Activated CD8-positive, alpha-beta memory T cell treated with anti-CD3 and anti-CD28 coated beads, Interleukin-2, amount 50 U/mL, for 1 hour (primary cell): Measurements from ENCODE around the gene TNS4.

Experiments
- DNase-seq: peaks from one replicate; pipeline ENCODE4 v3.0.0-alpha.2; 2020; ENCODE audit errors: extremely low read depth

TNS4 gene

DNA sequence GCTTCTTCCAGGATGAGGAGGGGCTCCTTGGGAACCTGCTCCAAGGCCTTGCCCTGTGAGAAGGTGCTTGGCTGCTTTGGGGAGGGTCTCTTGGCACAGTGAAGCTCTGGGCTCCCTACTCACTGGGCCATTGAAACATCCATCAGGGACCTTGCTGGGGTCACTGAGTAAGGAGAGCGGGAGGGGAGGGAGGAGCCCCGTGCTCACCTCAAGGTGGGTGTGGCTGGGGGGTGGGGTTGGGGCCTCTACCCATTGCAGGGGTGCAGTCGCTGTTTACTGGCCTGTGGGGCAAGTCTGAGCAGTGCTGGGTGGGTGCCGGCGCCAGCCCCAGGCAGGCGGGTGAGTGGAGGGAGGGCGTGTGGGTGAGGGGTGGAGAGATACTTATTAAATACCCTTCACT, 9.9 kb downstream of the TNS4 start:
- no peak for DNase-seq

DNA sequence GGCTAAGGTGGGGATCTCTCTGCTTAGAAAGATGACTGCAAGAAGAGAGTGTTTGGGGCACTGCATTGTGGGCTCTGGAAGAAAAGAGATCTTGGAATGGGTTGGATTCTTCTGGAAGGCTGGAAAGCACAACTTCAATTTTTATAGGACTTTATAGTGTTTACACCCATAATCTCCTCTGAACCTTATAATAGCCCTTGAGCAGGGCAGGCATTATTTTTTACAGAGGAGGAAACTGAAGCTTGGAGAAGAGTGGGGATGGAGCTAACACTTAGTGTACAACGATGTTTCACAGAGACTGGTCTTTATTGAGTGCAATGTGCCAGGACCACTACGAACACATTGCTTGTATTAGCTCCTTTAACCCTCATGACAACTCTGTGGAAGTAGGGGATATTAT, 10.4 kb downstream of the TNS4 start:
- no peak for DNase-seq

DNA sequence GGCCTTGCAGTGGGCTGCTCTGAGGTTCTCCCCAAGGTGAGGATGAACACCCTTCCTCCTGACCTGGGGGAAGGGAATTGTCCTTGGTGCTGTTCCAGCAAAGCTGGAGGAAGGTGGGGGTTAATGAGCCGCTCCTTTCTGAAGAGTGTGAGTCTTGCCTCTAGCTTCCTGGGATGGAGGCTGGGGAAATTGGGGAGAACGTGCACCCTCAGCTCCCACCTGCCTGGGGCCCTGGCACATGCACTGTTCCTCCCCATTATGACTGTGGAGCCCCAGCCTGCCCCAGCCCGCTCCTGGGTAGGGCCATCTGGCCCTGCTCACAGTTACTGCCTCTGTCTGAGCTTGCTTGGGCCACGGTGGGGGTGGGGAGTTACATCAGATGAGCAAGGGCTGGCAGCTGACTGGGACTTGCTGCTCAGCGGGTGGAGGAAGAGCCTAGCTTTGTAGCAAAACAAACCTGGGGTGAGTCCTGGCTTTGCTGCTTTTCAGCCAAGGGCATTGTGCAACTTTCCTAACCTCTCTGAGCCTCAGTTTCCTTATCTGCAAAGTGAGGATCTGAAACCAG, 11.1 kb downstream of the TNS4 start:
- no peak for DNase-seq

DNA sequence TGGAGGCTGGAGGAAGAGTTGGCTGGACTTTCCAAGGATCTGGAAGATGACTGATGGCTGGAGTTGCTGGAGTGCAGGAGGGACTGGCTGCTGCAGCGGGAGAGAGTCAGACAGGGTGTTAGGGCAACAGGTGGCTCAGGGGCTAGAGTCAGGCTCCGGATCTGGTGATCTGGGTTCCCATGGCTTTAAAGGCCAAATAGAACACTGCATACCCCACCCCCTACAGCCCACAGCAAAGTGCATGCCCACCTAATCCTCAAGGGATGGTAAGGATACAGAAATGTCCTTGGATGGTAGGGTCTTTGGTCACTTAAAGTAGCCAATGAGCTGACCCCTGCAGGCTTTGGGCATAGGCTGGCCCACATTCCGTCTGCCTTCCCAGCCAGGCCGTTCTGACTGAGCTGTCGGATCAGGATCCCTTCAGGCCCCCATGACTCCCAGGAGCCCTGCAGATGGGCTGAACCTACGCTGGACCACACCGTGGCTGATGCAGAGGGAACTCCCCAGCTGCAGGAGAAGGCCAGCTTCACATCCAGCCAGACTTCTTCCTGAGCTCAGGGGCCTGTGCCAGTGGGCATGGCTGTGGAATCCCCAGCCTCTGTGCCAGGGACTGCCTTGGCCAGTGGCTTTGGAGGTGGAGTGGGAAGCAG, 13.9 kb downstream of the TNS4 start:
- DNase-seq: no peak

DNA sequence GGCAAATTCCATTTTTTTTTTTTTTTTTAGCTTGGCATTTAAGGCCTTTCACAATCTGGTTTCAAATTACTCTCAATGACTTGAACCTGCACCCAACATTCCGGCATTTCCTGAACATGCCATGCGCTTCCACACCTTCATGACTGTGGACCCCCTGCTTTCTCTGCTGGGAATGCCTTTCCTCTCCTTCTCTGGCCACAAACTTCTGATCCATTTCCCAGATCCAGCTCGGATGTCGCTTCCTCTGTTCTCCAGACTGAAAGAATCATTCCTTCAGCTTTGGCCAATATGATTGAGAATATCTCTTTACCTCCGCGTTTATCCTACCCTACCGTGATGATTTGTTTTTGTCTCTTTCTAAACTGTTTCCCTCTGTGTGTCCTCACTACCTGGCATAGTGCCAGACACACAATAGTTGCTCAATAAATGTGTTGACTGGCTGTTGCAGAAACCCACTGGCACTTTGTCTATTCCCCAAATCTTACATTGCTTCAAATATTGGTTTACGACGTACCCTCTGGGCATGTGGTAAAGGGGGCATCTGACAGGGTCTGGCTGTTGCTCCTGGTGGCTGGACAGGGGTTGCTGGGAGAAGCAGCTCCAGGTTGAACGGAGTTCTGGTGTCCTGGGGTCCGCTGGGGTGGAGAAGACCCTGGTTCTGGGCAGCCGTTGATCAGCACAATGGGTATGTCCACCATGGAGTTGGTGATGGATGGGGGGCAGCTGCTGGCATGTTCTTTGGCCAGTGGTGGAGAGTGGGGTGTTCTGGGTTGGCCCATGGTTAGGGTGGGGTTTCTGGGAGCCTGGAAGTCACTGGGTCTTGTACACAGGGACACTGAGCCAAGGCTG, 14.7 kb downstream of the TNS4 start:
- no peak for DNase-seq

DNA sequence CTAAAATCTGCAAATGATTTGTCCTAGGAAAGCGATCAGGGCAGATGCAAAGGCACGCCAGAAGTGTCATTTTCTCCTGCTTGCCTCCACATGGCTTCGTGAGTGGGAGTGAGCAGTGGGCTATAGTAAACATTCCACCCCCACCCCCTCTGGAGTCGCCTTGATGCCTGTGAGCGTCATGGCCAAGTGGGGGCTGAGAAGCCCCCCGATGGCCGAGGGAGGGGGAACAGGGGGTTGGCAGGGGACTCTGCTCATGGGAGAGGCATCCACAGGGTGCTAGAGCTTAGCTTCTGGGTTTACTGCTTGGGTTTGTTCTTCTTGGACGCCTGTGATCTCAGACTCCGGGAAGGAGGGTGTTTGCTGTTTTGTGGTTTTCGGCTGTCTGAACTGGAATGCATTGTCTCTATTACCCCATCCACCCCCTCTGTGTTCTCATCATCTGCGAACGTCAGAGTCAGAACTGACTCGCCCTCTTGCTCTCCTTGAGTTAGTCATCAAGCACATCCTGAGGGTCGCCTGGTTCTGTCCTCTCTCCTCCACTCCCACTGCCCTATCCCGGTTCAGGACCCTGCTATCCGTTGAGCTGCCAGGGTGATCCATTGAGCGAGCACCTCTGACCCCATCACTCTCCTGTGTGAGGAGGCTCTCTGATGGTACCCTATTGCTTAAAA, 15.4 kb downstream of the TNS4 start:
- no peak for DNase-seq

DNA sequence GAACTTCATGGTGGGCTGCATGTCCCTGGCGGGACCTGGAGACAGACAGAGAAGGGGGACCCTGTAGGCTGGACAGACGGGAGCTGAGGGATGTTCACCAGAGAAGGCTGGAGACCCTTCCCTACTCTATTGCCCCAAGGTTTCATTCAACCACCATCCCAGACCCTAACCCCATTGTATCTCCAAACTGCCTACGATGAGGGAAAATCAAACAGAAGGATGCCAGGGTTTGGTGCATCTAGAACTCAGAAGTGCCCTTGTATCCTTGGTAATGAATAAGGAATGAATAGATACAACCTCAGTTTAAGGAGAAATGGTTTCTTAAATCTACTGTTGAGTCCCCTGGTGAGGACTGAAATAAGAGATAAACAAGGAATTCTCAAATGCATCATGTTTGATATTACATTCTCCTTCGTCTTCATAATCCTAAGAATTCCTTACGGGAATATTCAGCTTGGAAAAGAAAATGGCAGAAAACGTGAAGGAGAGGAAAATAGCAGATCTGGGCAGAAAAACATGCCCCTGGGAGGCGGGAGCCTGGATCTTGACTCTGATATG, 16.4 kb downstream of the TNS4 start:
- no peak for DNase-seq

DNA sequence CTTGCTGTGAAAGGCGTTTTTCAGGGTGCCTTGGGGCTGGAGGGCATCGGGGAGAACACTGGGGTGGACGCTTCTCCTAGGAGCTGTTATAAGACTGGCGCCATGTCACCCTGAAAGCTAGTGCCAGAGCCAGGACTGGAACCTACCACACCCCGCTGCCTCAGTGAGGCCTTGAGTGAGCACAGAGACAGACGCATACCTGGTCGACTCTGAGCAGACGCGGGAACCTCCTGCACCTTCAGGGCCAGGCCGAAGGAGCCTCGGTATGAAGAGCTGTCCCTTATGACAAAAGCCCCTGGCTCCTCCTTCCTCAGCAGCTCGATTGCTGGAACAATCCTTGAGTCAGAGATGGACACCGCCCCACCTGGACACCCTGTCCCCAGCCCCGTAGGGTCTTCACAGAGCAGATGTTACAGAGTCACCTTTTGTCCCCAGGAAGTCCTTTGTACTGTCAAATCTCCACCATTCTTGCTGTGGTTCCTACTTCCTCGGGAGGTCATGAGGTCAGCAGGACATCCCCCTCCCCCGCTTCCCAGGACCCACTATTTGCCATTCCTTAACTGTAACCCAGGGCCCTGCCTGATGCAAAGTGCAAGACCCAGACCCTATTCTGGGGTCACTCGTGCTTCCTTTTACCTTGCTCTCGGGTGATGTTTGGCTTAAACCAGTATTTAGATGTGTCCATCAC, 17.0 kb downstream of the TNS4 start:
- no peak for DNase-seq

DNA sequence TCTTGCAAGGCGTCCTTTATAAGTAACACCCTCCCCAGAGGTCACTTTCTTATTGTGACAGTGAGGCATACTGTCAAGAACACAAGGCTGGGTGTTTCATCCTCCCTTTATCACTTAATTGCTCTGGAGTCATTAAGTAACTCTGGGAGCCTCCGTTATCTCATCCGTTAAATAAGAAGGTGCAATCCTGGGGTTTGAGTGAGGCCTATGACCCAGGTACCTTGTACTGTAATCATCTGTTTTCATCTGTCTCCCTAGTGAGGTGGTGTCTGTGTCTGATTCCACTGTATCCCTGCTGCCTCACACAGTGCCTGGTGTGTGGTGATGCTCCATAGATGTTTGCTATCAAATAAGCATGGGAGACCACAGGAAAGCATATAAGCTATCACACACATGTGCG, 17.7 kb downstream of the TNS4 start:
- no peak for DNase-seq

DNA sequence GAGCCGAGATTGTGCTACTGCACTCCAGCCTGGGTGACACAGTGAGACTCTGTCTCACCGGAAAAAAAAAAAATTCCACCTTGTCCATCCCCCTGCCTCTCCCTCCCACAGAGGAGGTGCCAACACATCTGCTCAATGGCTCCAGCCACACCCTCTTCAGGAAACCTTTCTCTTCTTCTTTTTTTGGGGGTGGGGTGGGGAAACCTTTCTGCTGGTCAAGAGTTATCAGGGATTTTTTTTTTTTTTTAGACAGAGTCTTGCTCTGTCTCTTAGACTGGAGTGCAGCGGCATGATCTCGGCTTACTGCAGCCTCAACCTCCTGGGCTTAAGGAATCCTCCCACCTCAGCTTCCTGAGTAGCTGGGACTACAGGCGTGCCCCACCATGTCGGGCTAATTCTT, 18.7 kb downstream of the TNS4 start:
- DNase-seq: no peak

DNA sequence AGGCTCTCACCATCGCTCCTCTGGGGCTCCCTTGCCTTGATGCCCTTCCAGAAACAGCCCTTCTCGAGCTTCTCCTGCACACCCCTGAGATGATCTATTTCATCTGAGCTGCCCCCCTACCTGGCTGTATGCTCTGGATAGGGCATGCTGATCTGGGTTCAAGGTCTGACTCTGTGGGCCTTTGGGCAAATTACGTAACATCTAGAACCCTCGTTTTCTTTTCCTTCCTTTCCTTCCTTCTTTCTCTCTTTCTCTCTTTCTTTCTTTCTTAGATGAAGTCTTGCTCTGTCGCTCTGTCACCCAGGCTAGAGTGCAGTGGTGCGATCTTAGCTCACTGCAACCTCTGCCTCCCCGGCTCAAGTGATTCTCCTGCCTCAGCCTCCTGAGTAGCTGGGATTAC, 20.3 kb downstream of the TNS4 start:
- DNase-seq: no peak

DNA sequence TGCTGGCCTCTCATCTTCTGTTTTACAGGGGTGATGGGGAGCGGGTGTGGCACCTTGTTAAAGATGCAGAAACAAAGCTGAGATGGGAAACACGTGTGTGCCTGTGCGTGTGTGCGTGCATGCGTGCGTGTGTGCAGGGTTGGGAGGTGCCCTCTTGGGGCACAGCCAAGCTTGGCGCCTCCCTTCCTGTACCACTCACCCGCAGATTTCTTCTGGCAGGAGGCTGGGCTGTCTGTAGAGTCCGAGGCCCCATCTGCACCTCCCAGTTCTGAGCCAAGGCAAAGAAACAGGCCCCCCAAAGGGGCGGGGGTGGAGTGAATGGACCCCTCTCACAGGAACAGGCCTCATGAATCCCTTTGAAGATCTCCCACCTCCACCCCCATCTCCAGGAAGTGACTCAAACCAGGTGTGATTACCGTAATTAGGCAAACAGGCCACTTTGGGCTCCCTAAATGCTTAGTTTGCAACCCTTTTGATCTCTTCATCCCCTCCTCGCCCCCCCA, 20.9 kb downstream of the TNS4 start:
- DNase-seq: peak; percentile 75

DNA sequence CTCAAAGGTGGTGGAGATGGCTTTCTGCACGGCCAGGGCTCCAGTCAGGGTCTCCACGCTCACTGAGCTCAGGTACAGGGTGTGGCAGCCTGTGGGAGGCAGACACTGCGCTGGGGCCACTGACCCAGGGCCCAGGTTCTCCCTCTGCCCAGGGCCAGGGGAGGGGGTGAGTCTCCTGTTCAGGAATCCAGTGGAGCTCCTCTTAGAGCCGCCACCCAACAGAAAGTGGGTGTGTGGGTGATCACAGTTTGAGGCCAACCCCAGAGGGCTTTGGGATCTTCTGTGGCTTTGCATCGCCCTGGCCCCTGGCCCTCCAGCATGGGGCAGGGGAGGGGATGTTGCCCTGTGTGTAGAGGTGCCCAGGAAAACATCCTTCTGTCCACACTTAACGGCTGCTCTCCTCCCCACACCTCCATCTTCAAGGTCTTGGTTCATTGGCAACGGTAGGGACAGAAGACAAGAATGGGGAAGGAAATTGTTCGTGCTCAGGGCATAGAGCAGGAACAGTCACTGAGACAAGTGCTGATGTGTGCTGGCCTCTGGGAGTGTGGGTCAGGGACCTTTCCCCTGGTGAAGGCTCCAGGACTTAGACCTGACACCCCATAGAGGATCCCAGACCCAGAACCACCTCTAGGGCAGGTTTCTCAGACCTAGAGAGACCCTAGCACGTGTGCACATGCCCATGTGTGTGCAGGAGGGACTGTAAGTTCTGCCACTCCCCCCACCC, 21.5 kb downstream of the TNS4 start:
- DNase-seq: no peak

DNA sequence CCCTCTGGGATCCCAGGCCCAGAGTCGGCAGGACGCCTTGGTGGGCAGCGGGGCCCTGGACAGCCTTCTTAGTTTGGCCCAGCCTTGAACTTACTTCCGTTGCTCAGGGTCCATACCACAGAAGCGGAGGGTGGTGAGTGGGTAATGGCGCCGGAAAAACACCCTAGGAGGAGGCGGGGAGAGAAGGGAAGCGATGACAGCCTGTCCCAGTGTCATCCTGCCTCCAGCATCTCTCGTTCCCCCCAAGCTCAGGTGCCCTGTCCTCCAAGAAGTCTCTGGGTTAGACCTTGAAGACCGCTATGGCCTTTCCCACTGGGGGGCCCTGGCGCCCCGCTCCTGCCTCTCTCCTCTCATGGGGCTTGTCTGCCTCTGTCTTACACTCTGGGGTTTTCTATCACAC, 22.9 kb downstream of the TNS4 start:
- no peak for DNase-seq

DNA sequence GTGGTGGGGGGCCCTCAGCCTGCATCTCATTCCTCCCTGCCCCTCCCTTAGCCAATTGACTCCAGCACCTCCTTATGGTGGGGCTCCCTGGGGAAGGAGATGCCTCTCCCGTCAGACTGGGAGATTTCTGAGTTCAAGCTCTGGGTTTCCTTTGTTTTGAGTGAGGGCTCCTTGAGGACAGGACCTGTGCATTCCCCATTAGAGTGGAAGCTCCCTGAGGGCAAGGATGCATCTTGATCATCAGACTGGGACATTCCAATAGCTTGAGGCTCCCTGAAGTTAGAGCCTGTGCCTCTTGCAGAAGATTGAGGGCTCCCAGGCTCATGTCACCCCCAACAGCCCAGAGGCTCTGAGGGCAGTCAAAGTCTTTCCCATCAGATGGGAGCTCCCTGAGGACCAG, 23.6 kb downstream of the TNS4 start:
- no peak for DNase-seq

DNA sequence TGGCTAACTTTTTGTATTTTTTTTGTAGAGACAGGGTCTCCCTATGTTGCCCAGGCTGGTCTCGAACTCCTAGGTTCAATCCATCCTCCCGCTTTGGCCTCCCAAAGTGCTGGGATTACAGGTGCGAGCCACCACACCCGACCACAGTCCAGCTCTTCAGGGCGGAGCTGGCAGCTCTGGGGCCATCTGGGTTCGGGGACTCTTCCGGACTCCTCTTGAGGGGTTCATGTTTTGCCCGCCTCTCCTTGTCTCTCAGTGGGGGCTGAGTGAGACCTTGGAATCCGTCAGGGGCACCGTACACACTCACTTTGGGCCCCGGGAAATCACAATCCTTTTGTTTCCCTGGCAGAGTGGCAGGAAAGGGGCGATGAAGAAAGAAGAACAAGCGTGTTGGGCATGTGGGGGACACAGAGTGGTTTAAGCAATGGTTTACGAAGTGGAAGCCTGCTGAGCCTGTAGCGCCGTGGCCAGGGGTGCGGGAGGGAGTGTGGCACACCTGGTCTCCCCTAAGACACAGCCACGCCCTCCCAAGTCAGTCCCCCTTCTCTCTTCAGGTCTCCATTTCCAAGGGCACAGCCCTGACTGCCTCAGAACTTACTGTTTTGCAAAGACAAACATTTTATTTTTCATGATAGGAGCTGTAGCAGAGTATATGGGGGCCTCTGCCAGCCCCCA, 26.1 kb downstream of the TNS4 start:
- DNase-seq: no peak

DNA sequence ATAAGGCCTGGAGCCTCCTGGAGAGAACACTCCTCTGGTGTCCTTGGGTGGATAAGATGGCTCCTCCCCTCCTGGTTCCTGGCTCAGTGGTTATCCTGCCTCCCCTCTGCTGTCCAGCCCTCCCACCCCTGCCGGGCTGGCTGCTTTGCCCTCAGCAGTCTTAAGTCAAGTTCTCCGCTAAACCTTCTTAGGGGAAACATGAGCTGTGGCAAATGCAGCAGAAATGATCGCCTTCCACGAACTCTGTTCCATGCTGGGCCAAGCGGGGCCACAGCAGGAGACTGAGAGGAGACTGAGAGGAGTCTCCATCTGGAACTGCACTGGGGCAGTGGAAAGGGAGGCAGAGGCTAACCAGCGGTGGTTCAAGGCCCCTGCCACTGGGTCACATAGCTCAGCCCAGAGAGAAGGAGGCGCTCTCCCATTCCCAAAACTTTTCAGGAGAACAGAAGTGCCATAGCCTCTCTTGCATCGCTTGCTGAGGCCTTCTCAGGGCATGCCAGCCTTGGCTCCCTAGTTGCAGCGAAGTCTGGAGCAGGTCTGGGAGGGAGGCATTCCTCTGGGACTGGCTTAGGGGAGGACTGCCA, 26.9 kb downstream of the TNS4 start:
- DNase-seq: no peak

DNA sequence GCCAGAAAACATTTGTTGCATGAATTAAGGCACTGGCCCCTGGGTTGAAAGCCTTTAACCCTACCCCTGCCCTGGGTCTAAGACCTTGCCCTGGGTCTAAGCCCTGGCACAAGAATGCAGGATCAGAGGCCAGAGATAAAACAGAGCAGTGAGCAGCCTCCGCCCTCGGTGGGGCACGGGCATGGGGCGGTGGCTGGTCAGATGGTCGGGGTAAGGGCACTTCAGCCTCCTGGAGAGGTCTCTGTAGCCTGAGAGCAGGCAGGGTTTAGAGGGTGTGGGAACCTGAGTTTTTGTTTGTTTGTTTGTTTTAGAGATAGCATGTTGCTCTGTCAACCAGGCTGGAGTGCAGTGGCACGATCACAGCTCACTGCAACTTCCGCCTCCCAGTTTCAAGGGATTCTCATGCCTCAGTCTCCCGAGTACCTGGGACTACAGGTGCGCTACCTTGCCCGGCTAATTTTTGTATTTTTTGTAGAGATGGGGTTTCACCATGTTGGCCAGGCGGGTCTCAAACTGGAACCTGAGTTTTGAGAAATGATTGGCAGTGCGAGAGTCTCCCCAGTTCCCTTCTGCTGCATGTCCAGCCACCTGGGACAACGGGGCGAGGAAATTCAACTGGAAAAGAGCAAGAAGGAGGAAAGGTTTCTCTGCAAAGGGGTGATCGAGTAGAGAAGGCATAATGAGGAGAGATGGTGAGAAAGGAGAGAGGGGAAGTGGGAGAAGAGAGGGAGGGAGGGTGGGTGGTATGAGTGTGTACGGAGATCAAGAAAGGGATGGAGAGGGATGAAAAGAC, 27.7 kb downstream of the TNS4 start:
- no peak for DNase-seq
